Esophagus muscularis mucosa (tissue), 4 donors: ENCODE results near the gene SPRR3. TPM values are rescaled to one million over a fixed set of nuclear protein-coding genes. Genes with fewer than 3 reads are reported as not detected.

Experiments
- DNase-seq: peaks from one replicate; pipeline ENCODE4 v3.0.0-alpha.2; 2017; ENCODE audit errors: extremely low spot score
- H3K27ac ChIP-seq, 4 donors: fragments of 200-600 bp; sonication (generic); replicated peaks in 1 of 4; 1 replicate in 3 of 4; 2 replicates in 1 of 4; pipeline ENCODE4 v1.5.1; 2016 to 2019; ENCODE audit warnings: mild to moderate bottlenecking in 1 of 4
- H3K27me3 ChIP-seq, 4 donors: fragments of 200-600 bp; sonication (generic); one replicate each; pipeline versions ENCODE4 v1.5.1 to v1.6.0; 2016 to 2019
- H3K36me3 ChIP-seq, 4 donors: fragments of 200-600 bp; sonication (generic); one replicate each; pipeline ENCODE4 v1.5.1; 2016 to 2019
- H3K4me1 ChIP-seq, 4 donors: fragments of 200-600 bp; sonication (generic); one replicate each; pipeline ENCODE4 v1.5.1; 2016 to 2019
- H3K4me3 ChIP-seq, 4 donors: fragments of 200-600 bp; sonication (generic); 1 replicate in 2 of 4; 2 replicates in 2 of 4; pipeline ENCODE4 v1.5.1; 2016 to 2019; ENCODE audit warnings: mild to moderate bottlenecking in 4 of 4, moderate library complexity in 1 of 4
- H3K9me3 ChIP-seq, 4 donors: fragments of 200-600 bp; sonication (generic); 1 replicate in 3 of 4; 2 replicates in 1 of 4; pipeline ENCODE4 v1.5.1; 2016 to 2019
- EP300 ChIP-seq: sonication (generic); formaldehyde crosslinking; IDR thresholded peaks from one replicate; pipeline ENCODE4 v1.6.1; 2017; ENCODE audit warnings: antibody characterized with exemption
- POLR2A ChIP-seq: fragments of 450-650 bp; IDR thresholded peaks from one replicate; pipeline ENCODE4 v1.6.1; 2017; ENCODE audit warnings: antibody characterized with exemption, moderate library complexity, mild to moderate bottlenecking, low read depth
- POLR2AphosphoS5 ChIP-seq, 2 donors: sonication (generic); formaldehyde crosslinking; IDR thresholded peaks; one replicate each; pipeline ENCODE4 v1.6.1; 2017; ENCODE audit warnings: antibody characterized with exemption in 2 of 2
- WGBS: methylation state at CpG from one replicate; pipeline ENCODE4 v1.1.5; 2018; 5-methylcytosine and 5-hydroxymethylcytosine counted together
- intact Hi-C: fragments of 100-400 bp; cut with DNase I; formaldehyde crosslinking; loops from one replicate; pipeline ENCODE4 v1.15.1; 2023
- total RNA-seq, 4 donors: library from RNA; depleted of rRNA; stranded (reverse); fragments of >200 nt; gene quantifications; one replicate each; pipeline versions ENCODE4 v1.1.0 to v1.2.1, GENCODE V29; 2016
- TF ChIP-seq, protein P1 (sequence below), 3 experiments: fragments of 200-600 bp in 2 of 3; fragments of 450-650 bp in 1 of 3; sonication (generic) in 2 of 3; IDR thresholded peaks; one replicate each; pipeline ENCODE4 v1.5.1; 2017 to 2019; ENCODE audit warnings: antibody characterized with exemption in 3 of 3, mild to moderate bottlenecking in 2 of 3, moderate library complexity in 1 of 3

The SPRR3 gene
- total RNA-seq, 4 donors from 2014 or later, result 1.6 to 5.0 TPM; not detected in 2

DNA sequence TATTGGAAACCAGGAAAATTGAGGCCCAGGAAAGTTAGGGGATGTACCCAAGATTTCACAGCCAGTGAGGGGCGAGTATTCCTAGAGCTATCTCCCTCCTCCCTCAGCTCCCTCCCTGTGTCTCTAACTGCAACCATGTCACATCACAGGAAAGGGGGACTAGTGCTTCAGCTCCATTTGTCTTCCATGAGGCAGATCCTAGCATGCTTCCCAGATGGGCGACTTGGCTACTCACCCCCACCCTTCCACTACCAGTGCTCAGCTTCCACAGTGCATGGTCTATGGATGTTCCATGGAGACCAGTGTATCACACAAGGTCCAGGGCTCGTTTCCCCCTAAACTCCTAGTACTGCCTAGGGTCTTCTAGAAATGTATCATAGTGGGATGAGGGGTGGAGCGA is 35.7 kb upstream of the SPRR3 start:
- Histone ChIP-seq H3K4me1 (no peaks in the 10 kb centered on the region), H3K27ac (no peak overlapping the region), H3K4me3 (no peak overlapping the region), H3K9me3 (no peaks in the 10 kb centered on the region), H3K36me3 (no peaks in the 10 kb centered on the region), H3K27me3 (no peaks in the 10 kb centered on the region)
- TF ChIP-seq, protein P1, sequence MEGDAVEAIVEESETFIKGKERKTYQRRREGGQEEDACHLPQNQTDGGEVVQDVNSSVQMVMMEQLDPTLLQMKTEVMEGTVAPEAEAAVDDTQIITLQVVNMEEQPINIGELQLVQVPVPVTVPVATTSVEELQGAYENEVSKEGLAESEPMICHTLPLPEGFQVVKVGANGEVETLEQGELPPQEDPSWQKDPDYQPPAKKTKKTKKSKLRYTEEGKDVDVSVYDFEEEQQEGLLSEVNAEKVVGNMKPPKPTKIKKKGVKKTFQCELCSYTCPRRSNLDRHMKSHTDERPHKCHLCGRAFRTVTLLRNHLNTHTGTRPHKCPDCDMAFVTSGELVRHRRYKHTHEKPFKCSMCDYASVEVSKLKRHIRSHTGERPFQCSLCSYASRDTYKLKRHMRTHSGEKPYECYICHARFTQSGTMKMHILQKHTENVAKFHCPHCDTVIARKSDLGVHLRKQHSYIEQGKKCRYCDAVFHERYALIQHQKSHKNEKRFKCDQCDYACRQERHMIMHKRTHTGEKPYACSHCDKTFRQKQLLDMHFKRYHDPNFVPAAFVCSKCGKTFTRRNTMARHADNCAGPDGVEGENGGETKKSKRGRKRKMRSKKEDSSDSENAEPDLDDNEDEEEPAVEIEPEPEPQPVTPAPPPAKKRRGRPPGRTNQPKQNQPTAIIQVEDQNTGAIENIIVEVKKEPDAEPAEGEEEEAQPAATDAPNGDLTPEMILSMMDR (IDR thresholded peaks at IDR 0.05), result no peak
- TF ChIP-seq POLR2A (no peak), EP300 (no peak), POLR2AphosphoS5 (IDR thresholded peaks at IDR 0.05) (no peak)
- WGBS, result 79% methylated on average over 4 of the region's 4 CpGs
- intact Hi-C loops, result no loop called here
- DNase-seq, result no peak

DNA sequence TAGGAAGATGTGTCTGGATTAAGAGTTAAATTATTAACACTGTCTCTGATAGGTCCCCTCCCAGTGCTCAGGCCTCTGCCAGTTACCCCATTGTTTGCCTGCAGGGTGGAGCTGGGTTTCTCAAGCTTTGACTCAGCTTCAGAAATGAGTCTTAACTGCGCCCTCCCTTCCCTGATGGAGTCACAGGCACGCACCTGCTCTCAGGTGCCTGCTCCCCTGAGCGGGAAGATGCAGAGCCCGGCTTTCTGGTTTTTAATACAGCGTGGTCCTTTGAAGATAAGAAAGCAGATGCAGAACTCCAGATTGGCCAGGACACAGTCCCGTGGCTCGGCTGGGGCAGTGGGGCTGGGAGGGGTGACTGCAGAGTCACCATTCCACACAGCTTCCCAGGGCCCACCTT is 34.3 kb upstream of the SPRR3 start:
- no peak for DNase-seq
- no peak overlapping the region for H3K4me3 ChIP-seq
- H3K27ac ChIP-seq, result no peak overlapping the region
- TF ChIP-seq, protein P1 (IDR thresholded peaks at IDR 0.05), result no peak
- TF ChIP-seq POLR2A (no peak), POLR2AphosphoS5 (IDR thresholded peaks at IDR 0.05) (no peak), EP300 (no peak)
- no peaks in the 10 kb centered on the region for H3K4me1 ChIP-seq
- H3K9me3 ChIP-seq, result no peaks in the 10 kb centered on the region
- H3K36me3 ChIP-seq, result no peaks in the 10 kb centered on the region
- intact Hi-C loops, result no loop called here
- WGBS, result 88% methylated on average over 7 of the region's 7 CpGs
- H3K27me3 ChIP-seq, result no peaks in the 10 kb centered on the region

DNA sequence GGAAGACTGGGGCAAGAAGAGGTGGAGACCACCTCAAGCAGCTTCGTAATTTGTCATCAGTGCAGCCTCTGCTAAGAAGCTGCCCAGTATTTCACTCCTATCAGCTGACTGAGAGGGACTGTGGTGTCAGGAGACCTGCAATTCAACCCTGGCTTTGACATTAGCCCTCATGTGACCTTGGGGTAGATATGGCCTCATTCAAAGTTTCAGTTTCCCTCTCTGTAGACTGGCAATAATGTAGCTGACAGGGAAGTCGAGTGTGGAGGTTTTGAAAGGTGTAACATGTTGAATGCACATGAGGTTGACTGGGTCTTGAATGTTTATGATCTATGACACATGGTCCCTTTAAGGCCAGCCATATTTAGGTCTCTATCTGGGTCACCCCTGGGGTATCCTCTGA is 33.3 kb upstream of the SPRR3 start:
- TF ChIP-seq, protein P1 (IDR thresholded peaks at IDR 0.05), result no peak
- TF ChIP-seq POLR2AphosphoS5 (IDR thresholded peaks at IDR 0.05) (no peak), POLR2A (no peak), EP300 (no peak)
- Histone ChIP-seq H3K27ac (no peak overlapping the region), H3K4me1 (no peaks in the 10 kb centered on the region), H3K4me3 (no peak overlapping the region), H3K27me3 (no peaks in the 10 kb centered on the region), H3K9me3 (no peaks in the 10 kb centered on the region), H3K36me3 (no peaks in the 10 kb centered on the region)
- 69% methylated on average over 2 of the region's 2 CpGs for WGBS
- DNase-seq, result no peak
- intact Hi-C loops, result no loop called here

DNA sequence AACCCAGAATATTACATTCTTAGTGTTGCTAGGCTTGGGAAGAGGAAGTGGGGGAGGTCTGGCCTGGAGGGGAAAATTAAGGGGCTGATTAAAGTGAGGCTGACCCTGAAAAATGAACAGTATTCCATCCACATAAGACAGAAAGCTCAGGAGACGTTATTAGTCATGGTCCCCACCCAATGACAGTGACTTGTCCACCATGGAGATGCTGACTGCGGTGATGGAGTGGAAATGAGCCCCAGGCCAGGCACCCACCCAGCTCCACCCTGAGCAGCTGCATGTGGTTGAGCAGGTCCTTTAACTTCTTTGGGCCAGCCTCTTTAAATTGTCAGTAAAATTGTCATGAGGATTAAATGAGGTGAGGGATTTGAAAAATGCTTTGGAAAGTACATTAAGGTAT is 32.5 kb upstream of the SPRR3 start:
- Histone ChIP-seq H3K4me3 (no peak overlapping the region), H3K36me3 (no peaks in the 10 kb centered on the region), H3K9me3 (no peaks in the 10 kb centered on the region), H3K27ac (no peak overlapping the region), H3K4me1 (no peaks in the 10 kb centered on the region), H3K27me3 (no peaks in the 10 kb centered on the region)
- intact Hi-C loops, result no loop called here
- WGBS, result 90% methylated on average over 2 of the region's 2 CpGs
- peak; percentile 81 for DNase-seq
- TF ChIP-seq POLR2AphosphoS5 (IDR thresholded peaks at IDR 0.05) (no peak), EP300 (no peak), POLR2A (no peak)
- TF ChIP-seq, protein P1 (IDR thresholded peaks at IDR 0.05), result no peak

DNA sequence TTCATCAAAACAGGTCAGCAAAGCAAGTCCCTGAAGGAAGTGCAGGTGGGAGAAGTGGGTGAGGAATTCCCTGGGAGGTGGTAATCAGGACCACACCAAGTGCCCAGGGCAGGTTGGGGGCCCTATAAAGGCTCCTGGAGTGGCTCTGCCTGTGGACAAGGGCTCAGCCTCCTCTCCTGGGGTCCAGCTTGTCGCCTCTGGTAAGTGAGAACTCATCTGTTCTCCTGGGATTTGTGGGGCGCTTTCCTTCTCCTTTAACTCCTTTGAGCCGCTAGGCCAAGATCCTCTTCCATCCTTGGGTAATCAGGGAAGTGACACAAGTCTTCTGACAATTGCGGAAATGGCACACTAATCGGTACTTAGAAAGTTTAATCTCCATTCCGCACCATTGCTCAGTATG is 31.1 kb upstream of the SPRR3 start, which contains the start of gene SPRR4:
Gene SPRR4, plus strand, starts transcription at position 154 of the 400 bp plus-strand sequence. CDS start 1,243 bp downstream, outside the sequence.
- no peak for TF ChIP-seq EP300
- no peak for TF ChIP-seq POLR2AphosphoS5 (IDR thresholded peaks at IDR 0.05)
- TF ChIP-seq POLR2A, result no peak
- TF ChIP-seq, protein P1 (IDR thresholded peaks at IDR 0.05), result no peak
- peak; percentile 64 for DNase-seq

More for the DNA sequence above, 31.1 kb upstream of the SPRR3 start, which contains the start of gene SPRR4:
- no peaks in the 10 kb centered on the region for H3K36me3 ChIP-seq
- intact Hi-C loops, result no loop called here
- H3K4me3 ChIP-seq, result no peak within 1 kb of the TSS
- H3K27me3 ChIP-seq, result no peaks in the 10 kb centered on the region
- no peaks in the 10 kb centered on the region for H3K9me3 ChIP-seq
- 86% methylated on average over 6 of the region's 6 CpGs for WGBS
- H3K4me1 ChIP-seq, result no peaks in the 10 kb centered on the region
- H3K27ac ChIP-seq, result no peak within 1 kb of the TSS
